Nephron progenitor cell (in vitro differentiated cells): Measurements from ENCODE around the gene DAGLA.

Source experiments
- DNase-seq: peaks from one replicate; pipeline ENCODE4 v3.0.0; 2021
- H3K27ac Mint-ChIP-seq: 2 replicates; pipeline ENCODE4 v1.8.0; 2021; ENCODE audit warnings: mild to moderate bottlenecking, moderate library complexity, mixed read lengths
- H3K27me3 Mint-ChIP-seq: 2 replicates; pipeline ENCODE4 v1.8.0; 2021; ENCODE audit warnings: mild to moderate bottlenecking, low read depth, mixed read lengths; ENCODE audit not compliant: poor library complexity
- H3K36me3 Mint-ChIP-seq: 2 replicates; pipeline ENCODE4 v1.8.0; 2021; ENCODE audit warnings: low read depth, mixed read lengths
- H3K4me1 Mint-ChIP-seq: 2 replicates; pipeline ENCODE4 v1.8.0; 2021; ENCODE audit warnings: mixed read lengths
- H3K4me3 Mint-ChIP-seq: 2 replicates; pipeline ENCODE4 v1.8.0; 2021; ENCODE audit warnings: mild to moderate bottlenecking, moderate library complexity, mixed read lengths
- H3K9me3 Mint-ChIP-seq: 2 replicates; pipeline ENCODE4 v1.8.0; 2021; ENCODE audit warnings: mild to moderate bottlenecking, moderate library complexity, mixed read lengths
- CTCF ChIP-seq: fragments of 200-600 bp; sonication (generic); IDR thresholded peaks from 2 replicates; pipeline ENCODE4 v1.5.0; 2021; ENCODE audit warnings: antibody characterized with exemption

The DAGLA gene

GRCh38 chr11:61773356-61773755 lies 93.2 kb downstream of the DAGLA start:
- DNase-seq, result peak; percentile 40
- Mint-ChIP-seq H3K36me3 (peaks cover 6% of the 10 kb centered on the region), H3K27me3 (peaks cover 3% of the 10 kb centered on the region), H3K27ac (peak overlapping the region; percentile 75), H3K4me1 (peaks cover 59% of the 10 kb centered on the region), H3K4me3 (no peak overlapping the region), H3K9me3 (no peaks in the 10 kb centered on the region)
- no peak for TF ChIP-seq CTCF

- H3K9me3 Mint-ChIP-seq, result no peaks in the 10 kb centered on the region
- no peak overlapping the region for H3K4me3 Mint-ChIP-seq
- peaks cover 63% of the 10 kb centered on the region for H3K4me1 Mint-ChIP-seq
- H3K27me3 Mint-ChIP-seq, result peaks cover 3% of the 10 kb centered on the region
- peaks cover 6% of the 10 kb centered on the region for H3K36me3 Mint-ChIP-seq
- DNase-seq, result no peak
- no peak overlapping the region for H3K27ac Mint-ChIP-seq
- TF ChIP-seq CTCF, result no peak
Observed at GRCh38 chr11:61773809-61774208, 93.6 kb downstream of the DAGLA start.

DNA sequence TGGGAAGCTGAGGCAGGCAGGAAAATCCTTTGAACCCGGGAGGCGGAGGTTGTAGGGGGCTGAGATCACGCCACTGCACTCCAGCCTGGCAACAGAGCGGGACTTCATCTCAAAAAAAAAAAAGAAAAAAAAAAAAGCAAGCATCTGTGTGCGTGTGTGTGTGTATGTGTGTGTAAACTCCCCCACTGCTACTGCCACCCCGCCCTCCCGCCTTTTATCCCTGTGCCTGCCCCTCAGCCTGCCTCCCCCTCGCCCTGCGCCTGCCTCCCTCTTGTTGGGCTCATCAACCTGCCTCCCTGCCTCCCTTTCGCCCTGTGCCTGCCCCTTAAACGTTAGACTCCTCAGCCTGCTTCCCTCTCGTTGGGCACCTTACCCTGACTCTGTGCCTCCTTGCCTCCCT lies 94.2 kb downstream of the DAGLA start:
- peak overlapping the region; percentile 33 for H3K4me3 Mint-ChIP-seq
- no peak for TF ChIP-seq CTCF
- H3K27ac Mint-ChIP-seq, result peak overlapping the region; percentile 91
- peaks cover 3% of the 10 kb centered on the region for H3K27me3 Mint-ChIP-seq
- peaks cover 6% of the 10 kb centered on the region for H3K36me3 Mint-ChIP-seq
- no peaks in the 10 kb centered on the region for H3K9me3 Mint-ChIP-seq
- H3K4me1 Mint-ChIP-seq, result peaks cover 65% of the 10 kb centered on the region
- peak; percentile 35 for DNase-seq

- no peak for DNase-seq
- Mint-ChIP-seq H3K9me3 (no peaks in the 10 kb centered on the region), H3K4me3 (no peak overlapping the region), H3K27ac (no peak overlapping the region), H3K27me3 (peaks cover 3% of the 10 kb centered on the region), H3K4me1 (peaks cover 60% of the 10 kb centered on the region), H3K36me3 (peaks cover 6% of the 10 kb centered on the region)
- TF ChIP-seq CTCF, result no peak
Observed at GRCh38 chr11:61775106-61775505, 94.9 kb downstream of the DAGLA start.

DNA sequence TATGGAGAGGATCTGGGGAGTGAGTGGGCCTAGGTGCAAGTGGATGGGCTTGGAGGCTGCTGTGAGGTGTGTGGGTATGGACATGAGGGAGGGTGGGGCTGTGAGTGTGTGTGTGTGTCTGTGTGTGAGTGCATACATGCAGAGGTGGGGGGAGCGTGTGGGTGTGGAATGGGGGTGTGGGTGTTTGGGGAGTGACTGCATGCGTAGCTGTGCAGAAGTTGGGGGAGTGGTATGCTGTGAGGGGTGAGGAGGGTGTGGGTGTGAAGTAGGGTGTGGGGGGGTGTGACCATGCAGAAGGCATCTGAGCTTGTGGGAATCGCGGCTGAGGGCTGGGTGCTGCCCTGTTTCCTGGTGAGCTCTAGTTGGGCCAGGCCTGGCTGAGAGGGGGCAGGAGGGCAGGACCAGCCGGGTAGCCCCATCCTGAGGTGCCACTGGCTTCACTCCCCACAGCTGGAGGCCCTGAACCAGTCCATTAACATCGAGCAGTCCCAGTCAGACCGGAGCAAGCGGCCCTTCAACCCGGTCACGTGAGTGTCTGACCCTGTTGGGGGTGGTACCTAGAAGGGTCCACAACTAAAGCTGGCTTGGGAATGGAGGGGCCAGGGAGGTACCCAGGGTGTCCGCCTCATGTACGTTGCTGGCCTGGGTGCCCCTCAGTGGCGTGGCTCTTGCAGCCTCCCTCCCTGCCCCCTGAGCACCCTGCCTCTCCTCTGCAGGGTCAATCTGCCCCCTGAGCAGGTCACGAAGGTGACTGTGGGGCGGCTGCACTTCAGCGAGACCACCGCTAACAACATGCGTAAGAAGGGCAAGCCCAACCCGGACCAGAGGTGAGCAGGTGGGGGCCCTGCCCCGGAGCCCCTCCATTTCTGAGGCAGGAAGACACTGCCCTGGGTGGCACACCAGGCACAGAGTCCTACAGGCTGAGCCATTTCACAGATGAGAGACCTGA lies 95.7 kb downstream of the DAGLA start:
- Mint-ChIP-seq H3K9me3 (no peaks in the 10 kb centered on the region), H3K36me3 (peaks cover 6% of the 10 kb centered on the region), H3K4me3 (no peak overlapping the region), H3K27me3 (peaks cover 3% of the 10 kb centered on the region), H3K4me1 (peaks cover 58% of the 10 kb centered on the region), H3K27ac (no peak overlapping the region)
- no peak for DNase-seq
- TF ChIP-seq CTCF, result no peak
